HepG2 (cell line): ENCODE measurements around the gene SYNGAP1. TPM values are rescaled to one million over a fixed set of nuclear protein-coding genes. Genes with fewer than 3 reads are reported as not detected.
A peak's percentile ranks its signal among the peaks of the same experiment; 100 is the strongest.

Source experiments
- CBX5 ChIP-seq: sonication (generic); formaldehyde crosslinking; IDR thresholded peaks from 2 replicates; pipeline ENCODE4 v1.4.0; 2020; ENCODE audit warnings: missing genetic modification reagents, borderline replicate concordance
- CENPX ChIP-seq: sonication (generic); formaldehyde crosslinking; IDR thresholded peaks from 2 replicates; pipeline ENCODE4 v1.9.0; 2021; ENCODE audit warnings: mild to moderate bottlenecking, missing genetic modification reagents, moderate library complexity
- CREM ChIP-seq, 2 experiments: sonication (generic) in 1 of 2; formaldehyde crosslinking in 1 of 2; IDR thresholded peaks; 2 replicates each; pipeline versions ENCODE4 v1.4.0 to v1.6.1; 2016 to 2020; ENCODE audit warnings: antibody characterized with exemption in 1 of 2, mild to moderate bottlenecking in 1 of 2, missing genetic modification reagents in 1 of 2
- HOXA3 ChIP-seq: sonication (generic); formaldehyde crosslinking; IDR thresholded peaks from 2 replicates; pipeline ENCODE4 v1.5.0; 2020; ENCODE audit warnings: missing genetic modification reagents
- KLF6 ChIP-seq: IDR thresholded peaks from 2 replicates; pipeline ENCODE4 v1.8.0; 2016; ENCODE audit warnings: missing biosample characterization, missing genetic modification reagents
- PHF21A ChIP-seq: sonication (generic); formaldehyde crosslinking; IDR thresholded peaks from 2 replicates; pipeline ENCODE4 v1.5.0; 2020; ENCODE audit warnings: mild to moderate bottlenecking, missing genetic modification reagents
- STAT5B ChIP-seq: sonication (generic); formaldehyde crosslinking; IDR thresholded peaks from 2 replicates; pipeline ENCODE4 v1.4.0; 2020; ENCODE audit warnings: missing genetic modification reagents
- TBX2 ChIP-seq: sonication (generic); formaldehyde crosslinking; IDR thresholded peaks from 2 replicates; pipeline ENCODE4 v1.5.0; 2020; ENCODE audit warnings: missing genetic modification reagents, mild to moderate bottlenecking, borderline replicate concordance
- ZEB1 ChIP-seq: IDR thresholded peaks from 2 replicates; pipeline ENCODE4 v1.6.1; 2012; ENCODE audit warnings: mild to moderate bottlenecking, low read depth, inconsistent platforms; ENCODE audit not compliant: insufficient replicate concordance
- ZFX ChIP-seq: sonication (generic); formaldehyde crosslinking; IDR thresholded peaks from 2 replicates; pipeline ENCODE4 v1.4.0; 2020; ENCODE audit warnings: mild to moderate bottlenecking, low read depth, missing genetic modification reagents, moderate library complexity
- ZNF20 ChIP-seq: sonication (generic); formaldehyde crosslinking; IDR thresholded peaks from 2 replicates; pipeline ENCODE4 v1.4.0; 2020; ENCODE audit warnings: mild to moderate bottlenecking, moderate library complexity, missing genetic modification reagents
- ZNF326 ChIP-seq: sonication (generic); formaldehyde crosslinking; IDR thresholded peaks from 2 replicates; pipeline ENCODE4 v1.4.0; 2020; ENCODE audit warnings: missing genetic modification reagents, borderline replicate concordance
- ZNF530 ChIP-seq: sonication (generic); formaldehyde crosslinking; IDR thresholded peaks from 2 replicates; pipeline ENCODE4 v1.5.0; 2020; ENCODE audit warnings: low read depth, mild to moderate bottlenecking, missing genetic modification reagents
- ZNF543 ChIP-seq: sonication (generic); formaldehyde crosslinking; IDR thresholded peaks from 2 replicates; pipeline ENCODE4 v1.4.0; 2020; ENCODE audit warnings: mild to moderate bottlenecking, missing genetic modification reagents
- ZNF563 ChIP-seq: sonication (generic); formaldehyde crosslinking; IDR thresholded peaks from 2 replicates; pipeline ENCODE4 v1.8.0; 2022; ENCODE audit warnings: mild to moderate bottlenecking, moderate library complexity, missing genetic modification reagents
- polyA plus RNA-seq, 8 experiments: library from polyadenylated mRNA; depleted of rRNA in 3 of 8; stranded (reverse) in 7 of 8; unstranded in 1 of 8; fragments of >200 nt; fragmentation: Illumina TruSeq in 4 of 8; extraction: Trizol in 4 of 8; gene quantifications; 2 replicates each; pipeline versions ENCODE4 v1.2.1 to v1.2.3, GENCODE V29; 2011 to 2016; ENCODE audit warnings: low read depth in 4 of 8, missing spikeins in 1 of 8, mixed read lengths in 1 of 8; ENCODE audit not compliant: insufficient read depth in 1 of 8
- total RNA-seq, 5 experiments: library from RNA; depleted of rRNA; stranded (reverse); fragments of >200 nt; fragmentation: Illumina TruSeq; extraction: Trizol; gene quantifications; 2 replicates each; pipeline ENCODE4 v1.2.3, GENCODE V29; 2016; ENCODE audit warnings: low read depth in 1 of 5
- TF ChIP-seq, protein P1 (sequence below): sonication (generic); formaldehyde crosslinking; IDR thresholded peaks from 2 replicates; pipeline ENCODE4 v1.4.0; 2020; ENCODE audit warnings: mild to moderate bottlenecking, missing genetic modification reagents
- TF ChIP-seq, protein P2 (sequence below): sonication (generic); formaldehyde crosslinking; IDR thresholded peaks from 2 replicates; pipeline ENCODE4 v1.4.0; 2020; ENCODE audit warnings: missing genetic modification reagents
- TF ChIP-seq, protein P3 (sequence below): IDR thresholded peaks from 2 replicates; pipeline ENCODE4 v1.6.1; 2016; ENCODE audit warnings: mild to moderate bottlenecking
- TF ChIP-seq, protein P4 (sequence below): sonication (generic); formaldehyde crosslinking; IDR thresholded peaks from 2 replicates; pipeline ENCODE4 v1.5.1; 2020; ENCODE audit warnings: mild to moderate bottlenecking, missing genetic modification reagents, borderline replicate concordance

Gene SYNGAP1
- total and polyA plus RNA-seq, 2 of the 13 experiments (the other 11 are each of a cell fraction or from before 2014, with no cell fraction given), result 0.75 to 1.1 TPM

DNA sequence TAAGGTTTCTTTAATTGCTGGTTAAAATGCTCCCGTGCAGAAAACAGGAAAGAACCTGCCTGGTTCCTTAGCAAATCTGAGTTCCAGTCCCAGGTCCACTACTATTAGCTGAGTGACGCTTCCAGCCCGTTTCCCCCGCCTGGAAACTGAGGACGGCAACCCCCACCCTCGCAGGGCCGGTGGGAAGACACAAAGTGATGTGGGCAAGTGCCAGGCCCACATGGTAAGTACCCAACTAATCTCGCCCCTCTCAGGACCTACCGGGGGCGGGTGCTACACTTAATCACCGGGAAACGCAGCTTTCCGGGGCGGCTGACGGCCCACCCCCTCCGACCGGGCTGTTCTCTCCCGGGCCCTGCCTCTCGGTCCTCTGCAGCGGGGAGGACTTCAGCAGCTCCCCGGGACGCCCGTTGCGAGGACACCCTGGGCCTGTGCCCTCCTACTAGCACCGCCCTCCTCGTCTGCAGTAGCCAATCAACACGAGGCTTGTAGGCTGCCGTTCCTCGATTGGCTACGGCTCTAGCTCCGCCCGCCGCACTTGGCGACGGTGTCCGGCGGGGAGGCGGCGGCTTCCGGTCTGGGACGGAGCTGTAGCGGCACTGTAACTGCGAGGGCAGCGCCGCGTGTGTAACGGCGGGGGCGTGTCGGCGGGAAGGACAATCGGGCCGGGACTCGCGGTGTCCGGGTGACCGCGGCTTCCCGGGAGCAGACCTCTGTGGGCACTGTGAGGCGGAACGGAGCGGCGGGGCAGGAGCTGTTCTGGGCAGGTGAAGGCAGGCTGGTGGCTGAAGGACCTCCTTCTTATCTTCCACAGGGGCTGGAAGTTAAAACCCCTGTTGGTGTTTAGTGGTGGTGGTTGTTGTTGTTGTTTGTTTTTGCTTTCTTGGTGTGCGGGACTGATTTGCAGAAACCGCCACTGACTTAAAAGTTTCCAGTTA lies 34.4 kb downstream of the SYNGAP1 start, which contains the start of gene ZBTB9 (continued):
- TF ChIP-seq CREM (IDR thresholded peaks at IDR 0.05) (peak; percentile 83), CREM (CRISPR knock-in tag; IDR thresholded peaks at IDR 0.05) (no peak), KLF6 (CRISPR knock-in tag) (peak; percentile 92), ZNF326 (CRISPR knock-in tag) (no peak), CBX5 (CRISPR knock-in tag) (peak; percentile 81; the same call in 1 of the 2 replicates), STAT5B (CRISPR knock-in tag) (peak; percentile 41), TBX2 (CRISPR knock-in tag) (peak; percentile 89), CENPX (CRISPR knock-in tag) (no peak), ZEB1 (no peak), ZNF20 (no peak), HOXA3 (peak; percentile 90), ZNF530 (CRISPR knock-in tag) (no peak), ZNF563 (CRISPR knock-in tag) (peak; percentile 64), ZFX (peak; percentile 98), PHF21A (CRISPR knock-in tag) (peak; percentile 52; the same call in 1 of the 2 replicates), ZNF543 (peak; percentile 97)
- TF ChIP-seq, protein P1, sequence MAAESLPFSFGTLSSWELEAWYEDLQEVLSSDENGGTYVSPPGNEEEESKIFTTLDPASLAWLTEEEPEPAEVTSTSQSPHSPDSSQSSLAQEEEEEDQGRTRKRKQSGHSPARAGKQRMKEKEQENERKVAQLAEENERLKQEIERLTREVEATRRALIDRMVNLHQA (CRISPR knock-in tag), result 0 out of 2 replicates have a peak, but pooled peaks have one; percentile 48
- TF ChIP-seq, protein P2, sequence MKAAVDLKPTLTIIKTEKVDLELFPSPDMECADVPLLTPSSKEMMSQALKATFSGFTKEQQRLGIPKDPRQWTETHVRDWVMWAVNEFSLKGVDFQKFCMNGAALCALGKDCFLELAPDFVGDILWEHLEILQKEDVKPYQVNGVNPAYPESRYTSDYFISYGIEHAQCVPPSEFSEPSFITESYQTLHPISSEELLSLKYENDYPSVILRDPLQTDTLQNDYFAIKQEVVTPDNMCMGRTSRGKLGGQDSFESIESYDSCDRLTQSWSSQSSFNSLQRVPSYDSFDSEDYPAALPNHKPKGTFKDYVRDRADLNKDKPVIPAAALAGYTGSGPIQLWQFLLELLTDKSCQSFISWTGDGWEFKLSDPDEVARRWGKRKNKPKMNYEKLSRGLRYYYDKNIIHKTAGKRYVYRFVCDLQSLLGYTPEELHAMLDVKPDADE, result peak; percentile 88; the same call in 1 of the 2 replicates
- TF ChIP-seq, protein P3, sequence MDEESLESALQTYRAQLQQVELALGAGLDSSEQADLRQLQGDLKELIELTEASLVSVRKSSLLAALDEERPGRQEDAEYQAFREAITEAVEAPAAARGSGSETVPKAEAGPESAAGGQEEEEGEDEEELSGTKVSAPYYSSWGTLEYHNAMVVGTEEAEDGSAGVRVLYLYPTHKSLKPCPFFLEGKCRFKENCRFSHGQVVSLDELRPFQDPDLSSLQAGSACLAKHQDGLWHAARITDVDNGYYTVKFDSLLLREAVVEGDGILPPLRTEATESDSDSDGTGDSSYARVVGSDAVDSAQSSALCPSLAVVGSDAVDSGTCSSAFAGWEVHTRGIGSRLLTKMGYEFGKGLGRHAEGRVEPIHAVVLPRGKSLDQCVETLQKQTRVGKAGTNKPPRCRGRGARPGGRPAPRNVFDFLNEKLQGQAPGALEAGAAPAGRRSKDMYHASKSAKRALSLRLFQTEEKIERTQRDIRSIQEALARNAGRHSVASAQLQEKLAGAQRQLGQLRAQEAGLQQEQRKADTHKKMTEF, result peak; percentile 97
- TF ChIP-seq, protein P4, sequence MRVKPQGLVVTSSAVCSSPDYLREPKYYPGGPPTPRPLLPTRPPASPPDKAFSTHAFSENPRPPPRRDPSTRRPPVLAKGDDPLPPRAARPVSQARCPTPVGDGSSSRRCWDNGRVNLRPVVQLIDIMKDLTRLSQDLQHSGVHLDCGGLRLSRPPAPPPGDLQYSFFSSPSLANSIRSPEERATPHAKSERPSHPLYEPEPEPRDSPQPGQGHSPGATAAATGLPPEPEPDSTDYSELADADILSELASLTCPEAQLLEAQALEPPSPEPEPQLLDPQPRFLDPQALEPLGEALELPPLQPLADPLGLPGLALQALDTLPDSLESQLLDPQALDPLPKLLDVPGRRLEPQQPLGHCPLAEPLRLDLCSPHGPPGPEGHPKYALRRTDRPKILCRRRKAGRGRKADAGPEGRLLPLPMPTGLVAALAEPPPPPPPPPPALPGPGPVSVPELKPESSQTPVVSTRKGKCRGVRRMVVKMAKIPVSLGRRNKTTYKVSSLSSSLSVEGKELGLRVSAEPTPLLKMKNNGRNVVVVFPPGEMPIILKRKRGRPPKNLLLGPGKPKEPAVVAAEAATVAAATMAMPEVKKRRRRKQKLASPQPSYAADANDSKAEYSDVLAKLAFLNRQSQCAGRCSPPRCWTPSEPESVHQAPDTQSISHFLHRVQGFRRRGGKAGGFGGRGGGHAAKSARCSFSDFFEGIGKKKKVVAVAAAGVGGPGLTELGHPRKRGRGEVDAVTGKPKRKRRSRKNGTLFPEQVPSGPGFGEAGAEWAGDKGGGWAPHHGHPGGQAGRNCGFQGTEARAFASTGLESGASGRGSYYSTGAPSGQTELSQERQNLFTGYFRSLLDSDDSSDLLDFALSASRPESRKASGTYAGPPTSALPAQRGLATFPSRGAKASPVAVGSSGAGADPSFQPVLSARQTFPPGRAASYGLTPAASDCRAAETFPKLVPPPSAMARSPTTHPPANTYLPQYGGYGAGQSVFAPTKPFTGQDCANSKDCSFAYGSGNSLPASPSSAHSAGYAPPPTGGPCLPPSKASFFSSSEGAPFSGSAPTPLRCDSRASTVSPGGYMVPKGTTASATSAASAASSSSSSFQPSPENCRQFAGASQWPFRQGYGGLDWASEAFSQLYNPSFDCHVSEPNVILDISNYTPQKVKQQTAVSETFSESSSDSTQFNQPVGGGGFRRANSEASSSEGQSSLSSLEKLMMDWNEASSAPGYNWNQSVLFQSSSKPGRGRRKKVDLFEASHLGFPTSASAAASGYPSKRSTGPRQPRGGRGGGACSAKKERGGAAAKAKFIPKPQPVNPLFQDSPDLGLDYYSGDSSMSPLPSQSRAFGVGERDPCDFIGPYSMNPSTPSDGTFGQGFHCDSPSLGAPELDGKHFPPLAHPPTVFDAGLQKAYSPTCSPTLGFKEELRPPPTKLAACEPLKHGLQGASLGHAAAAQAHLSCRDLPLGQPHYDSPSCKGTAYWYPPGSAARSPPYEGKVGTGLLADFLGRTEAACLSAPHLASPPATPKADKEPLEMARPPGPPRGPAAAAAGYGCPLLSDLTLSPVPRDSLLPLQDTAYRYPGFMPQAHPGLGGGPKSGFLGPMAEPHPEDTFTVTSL (CRISPR knock-in tag), result peak; percentile 4
